Transverse colon (tissue), 4 donors: Measurements from ENCODE around the gene RMDN3. TPM values are rescaled to one million over a fixed set of nuclear protein-coding genes. Genes with fewer than 3 reads are reported as not detected.

ENCODE experiments used
- DNase-seq: peaks from one replicate; pipeline ENCODE4 v3.0.0-alpha.2; 2019
- H3K27ac ChIP-seq, 4 donors: fragments of 200-600 bp; sonication (generic); 2 replicates each; pipeline ENCODE4 v1.5.1; 2016 to 2018; ENCODE audit warnings: inconsistent platforms in 4 of 4
- H3K27me3 ChIP-seq: fragments of 200-600 bp; sonication (generic); 2 replicates; pipeline ENCODE4 v1.5.1; 2017; ENCODE audit warnings: inconsistent platforms
- H3K36me3 ChIP-seq, 4 donors: fragments of 200-600 bp; sonication (generic); 2 replicates each; pipeline ENCODE4 v1.5.1; 2017 to 2019; ENCODE audit warnings: inconsistent platforms in 4 of 4
- H3K4me1 ChIP-seq, 4 donors: fragments of 200-600 bp; sonication (generic); 2 replicates each; pipeline ENCODE4 v1.5.1; 2017 to 2020; ENCODE audit warnings: inconsistent platforms in 4 of 4
- H3K4me3 ChIP-seq, 4 donors: fragments of 200-600 bp; sonication (generic); 1 replicate in 1 of 4; 2 replicates in 3 of 4; pipeline versions ENCODE4 v1.5.1 to v1.6.1; 2017 to 2019; ENCODE audit warnings: inconsistent platforms in 4 of 4
- H3K9me3 ChIP-seq, 2 donors: fragments of 200-600 bp; sonication (generic); 2 replicates each; pipeline ENCODE4 v1.5.1; 2017 to 2019; ENCODE audit warnings: inconsistent platforms in 2 of 2
- CTCF ChIP-seq, 5 experiments: fragments of 200-600 bp in 3 of 5; fragments of 450-650 bp in 2 of 5; sonication (generic) in 3 of 5; IDR thresholded peaks; 1 replicate in 2 of 5; 2 replicates in 3 of 5; pipeline ENCODE4 v1.5.1; 2016 to 2017; ENCODE audit warnings: antibody characterized with exemption in 5 of 5, inconsistent platforms in 3 of 5, mild to moderate bottlenecking in 2 of 5, moderate library complexity in 1 of 5
- EP300 ChIP-seq: sonication (generic); formaldehyde crosslinking; IDR thresholded peaks from one replicate; pipeline ENCODE4 v1.6.1; 2017; ENCODE audit warnings: antibody characterized with exemption, low read depth
- POLR2A ChIP-seq: fragments of 450-650 bp; IDR thresholded peaks from one replicate; pipeline ENCODE4 v1.6.1; 2016; ENCODE audit warnings: antibody characterized with exemption, mild to moderate bottlenecking, moderate library complexity
- POLR2AphosphoS5 ChIP-seq, 3 donors: sonication (generic); formaldehyde crosslinking; IDR thresholded peaks; one replicate each; pipeline ENCODE4 v1.6.1; 2016; ENCODE audit warnings: antibody characterized with exemption in 3 of 3
- WGBS, 2 donors: methylation state at CpG; one replicate each; pipeline ENCODE4 v1.1.5; 2018; ENCODE audit warnings: low coverage in 1 of 2; 5-methylcytosine and 5-hydroxymethylcytosine counted together
- in situ Hi-C, 4 donors: fragments of 200-750 bp; cut with MboI; loops; one replicate each; pipeline versions ENCODE4 v1.15.0 to v1.15.1; 2017; ENCODE audit warnings: low sequenced_read_pairs in 3 of 4, low pct_ligation_motif_present in 1 of 4, low pct_unique_long_range_greater_than_20kb in 1 of 4
- intact Hi-C: fragments of 100-400 bp; cut with DNase I; formaldehyde crosslinking; loops from one replicate; pipeline ENCODE4 v1.15.1; 2023; ENCODE audit warnings: low total_unique reads
- total RNA-seq, 4 donors: library from RNA; depleted of rRNA; stranded (reverse); fragments of >200 nt; gene quantifications; one replicate each; pipeline ENCODE4 v1.1.0, GENCODE V29; 2016

Gene RMDN3
- total RNA-seq, 4 donors from 2014 or later: 16.5 to 131 (median 32.7) TPM

DNA sequence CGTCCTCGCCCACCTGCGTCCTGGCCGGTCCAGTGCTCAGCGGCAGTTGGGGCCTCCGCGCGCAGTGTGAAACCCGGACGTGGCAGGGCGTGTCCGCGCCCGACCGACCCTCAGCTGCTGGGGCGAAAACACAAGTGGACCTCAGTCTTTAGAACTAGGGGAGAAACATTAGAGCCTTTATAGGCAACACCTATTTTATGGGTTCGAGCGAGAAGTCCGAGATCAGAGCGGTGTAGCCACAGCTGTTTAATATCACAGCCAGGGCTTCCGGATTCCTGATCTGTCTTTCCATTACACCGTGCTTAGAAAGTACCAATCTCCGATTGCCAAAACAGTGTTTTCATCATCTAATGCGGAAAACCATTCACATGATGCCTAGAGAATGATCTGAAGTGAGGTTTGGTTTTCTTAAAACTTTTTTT lies 59.6 kb downstream of the RMDN3 start:
- Histone ChIP-seq H3K4me1 (peaks cover 6 to 24% (median 17%) of the 10 kb centered on the region in 4 donors), H3K27me3 (no peaks in the 10 kb centered on the region), H3K4me3 (peak overlapping the region; percentile 61 to 90 (median 74)), H3K9me3 (no peaks in the 10 kb centered on the region), H3K36me3 (no peaks in the 10 kb centered on the region), H3K27ac (peak overlapping the region; percentile 96 to 100 (median 99))
- WGBS, 2 donors: 0% methylated on average over 8 to 24 of the region's 24 CpGs
- no peak for TF ChIP-seq EP300
- no peak for TF ChIP-seq POLR2AphosphoS5 (IDR thresholded peaks at IDR 0.05)
- TF ChIP-seq CTCF (IDR thresholded peaks at IDR 0.05): no peak
- no peak for TF ChIP-seq POLR2A
- intact Hi-C loops: no loop called here
- DNase-seq: no peak
- in situ Hi-C loops: loop anchor here (10.0 to 25.0 kb wide), 3 partner anchors 79 to 192 kb away; partner anchors contain the start of genes VPS18 (in 3 of the 4) and KNL1 (in 1 of the 4)

DNA sequence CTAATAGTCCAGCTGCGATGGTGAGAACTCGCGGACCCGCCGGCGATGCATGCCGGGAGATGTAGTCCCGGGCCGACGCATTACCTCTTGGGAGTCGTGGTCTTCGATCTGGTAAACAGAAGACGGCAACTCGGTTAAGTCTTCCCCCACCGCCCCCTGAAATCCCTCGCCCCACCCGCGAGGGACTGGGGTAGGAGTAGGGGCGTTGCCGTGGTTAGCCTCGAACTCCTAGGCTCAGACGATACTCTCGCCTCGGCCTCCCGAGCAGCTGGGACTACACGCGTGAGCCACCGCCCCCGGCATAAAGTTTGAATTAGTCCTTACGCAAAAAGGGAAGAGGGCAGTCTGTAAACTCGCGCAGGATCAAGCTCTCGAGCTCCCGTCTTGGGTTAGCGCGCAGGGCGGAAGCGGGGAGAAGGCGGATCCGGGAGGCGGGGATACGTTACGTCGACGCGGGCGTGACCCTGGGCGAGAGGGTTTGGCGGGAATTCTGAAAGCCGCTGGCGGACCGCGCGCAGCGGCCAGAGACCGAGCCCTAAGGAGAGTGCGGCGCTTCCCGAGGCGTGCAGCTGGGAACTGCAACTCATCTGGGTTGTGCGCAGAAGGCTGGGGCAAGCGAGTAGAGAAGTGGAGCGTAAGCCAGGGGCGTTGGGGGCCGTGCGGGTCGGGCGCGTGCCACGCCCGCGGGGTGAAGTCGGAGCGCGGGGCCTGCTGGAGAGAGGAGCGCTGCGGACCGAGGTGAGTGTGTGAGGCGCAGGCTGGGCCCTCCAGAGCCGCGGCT lies 60.2 kb downstream of the RMDN3 start, which contains the start of gene RAD51:
RAD51 (plus strand) TSS at position 487 of the 781 bp plus-strand sequence. CDS start 3,585 bp downstream, outside the sequence.
- Histone ChIP-seq H3K9me3 (no peaks in the 10 kb centered on the region), H3K27ac (peak within 1 kb of the TSS; percentile 96 to 100 (median 99)), H3K4me3 (peak within 1 kb of the TSS; percentile 61 to 90 (median 74)), H3K27me3 (no peaks in the 10 kb centered on the region), H3K36me3 (no peaks in the 10 kb centered on the region), H3K4me1 (peaks cover 6 to 24% (median 17%) of the 10 kb centered on the region in 4 donors)
- TF ChIP-seq POLR2AphosphoS5 (IDR thresholded peaks at IDR 0.05) (peak; percentile 59 to 91 (median 88)), EP300 (no peak), POLR2A (peak; percentile 80), CTCF (IDR thresholded peaks at IDR 0.05) (no peak)
- DNase-seq: peak; percentile 95
- in situ Hi-C loops (loop anchor here (10.0 to 25.0 kb wide), 3 partner anchors 80 to 192 kb away; partner anchors contain the start of genes VPS18 (in 3 of the 4) and KNL1 (in 1 of the 4)), intact Hi-C loops (no loop called here)
- WGBS, 2 donors: 0 to 1% methylated on average over 4 to 70 of the region's 81 CpGs

DNA sequence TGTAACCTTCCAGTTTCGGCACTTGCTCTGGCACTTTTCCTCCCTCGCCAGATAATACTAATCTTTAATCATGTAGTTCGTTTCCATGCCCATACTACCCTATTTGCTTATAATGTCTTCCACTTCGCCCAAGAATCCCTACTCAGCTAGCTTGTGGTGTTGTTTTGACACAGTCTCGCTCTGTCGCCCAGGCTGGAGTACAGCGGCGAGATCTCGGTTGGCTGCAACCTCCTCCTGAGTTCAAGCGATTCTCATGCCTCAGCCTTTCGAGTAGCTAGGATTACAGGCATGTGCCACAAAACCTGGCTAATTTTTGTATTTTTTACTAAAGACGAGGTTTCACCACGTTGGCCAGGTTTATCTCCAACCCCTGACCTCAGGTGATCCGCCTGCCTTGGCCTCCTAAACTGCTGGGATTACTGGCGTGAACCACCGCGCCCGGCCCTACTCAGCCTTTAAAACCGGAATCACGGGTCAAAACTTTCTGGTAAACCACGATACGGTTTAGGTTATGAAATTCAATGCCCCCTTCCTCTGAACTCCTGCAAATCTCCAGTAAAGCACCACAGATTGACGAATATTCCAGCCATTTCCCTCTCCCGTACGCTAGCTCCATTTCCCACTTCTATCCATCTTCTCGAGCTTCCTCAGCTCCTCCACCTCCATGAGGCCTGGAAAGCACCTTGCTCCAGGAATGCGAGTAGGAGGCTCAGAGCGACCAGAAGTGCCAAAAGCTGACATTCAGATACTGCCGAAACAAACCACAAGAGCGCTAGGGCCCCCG lies 61.0 kb downstream of the RMDN3 start:
- peak overlapping the region; percentile 96 to 100 (median 99) for H3K27ac ChIP-seq
- in situ Hi-C loops: loop anchor here (10.0 to 25.0 kb wide), 3 partner anchors 81 to 193 kb away; partner anchors contain the start of genes VPS18 (in 3 of the 4) and KNL1 (in 1 of the 4)

More for the DNA sequence above, 61.0 kb downstream of the RMDN3 start:
- no peaks in the 10 kb centered on the region for H3K36me3 ChIP-seq
- no peaks in the 10 kb centered on the region for H3K9me3 ChIP-seq
- peaks cover 6 to 24% (median 17%) of the 10 kb centered on the region in 4 donors for H3K4me1 ChIP-seq
- WGBS, 2 donors: 28 to 90% methylated on average over 2 to 31 of the region's 31 CpGs
- TF ChIP-seq POLR2AphosphoS5 (IDR thresholded peaks at IDR 0.05) (no peak), POLR2A (no peak), CTCF (IDR thresholded peaks at IDR 0.05) (no peak), EP300 (no peak)
- DNase-seq: no peak
- no peaks in the 10 kb centered on the region for H3K27me3 ChIP-seq
- intact Hi-C loops: no loop called here
- peak overlapping the region; percentile 61 to 90 (median 74) for H3K4me3 ChIP-seq
